ENCODE data around the gene TAOK2. TPM values are rescaled to one million over a fixed set of nuclear protein-coding genes. Genes with fewer than 3 reads are reported as not detected.

TAOK2 gene
- total and polyA plus RNA-seq, 2 of the 13 experiments (the other 11 are each of a cell fraction or from before 2014, with no cell fraction given), result 17.4 to 43.2 TPM

GRCh38 chr16:30000735-30001631, 27.3 kb downstream of the TAOK2 start:
- Histone ChIP-seq H3K4me1 (ENCODE audit: insufficient read depth, low read length) (peaks cover 11% of the 10 kb centered on the region; the same call in 1 of the 2 replicates), H3K27me3 (ENCODE audit: control insufficient read depth in 1 of 2, insufficient read depth in 2 of 2, low read length in 2 of 2) (peaks cover 0 to 5% of the 10 kb centered on the region in 2 experiments; a peak in 1 of 5 replicates), H3K4me2 (ENCODE audit: low read depth, low read length) (no peak overlapping the region), H3K36me3 (replicated peaks in 1 of 2; ENCODE audit: control insufficient read depth in 1 of 2, insufficient read depth in 2 of 2, low read length in 2 of 2) (peaks cover 0 to 3% of the 10 kb centered on the region in 2 experiments; a peak in 1 of 5 replicates), H3K4me3 (replicated peaks in 1 of 3; ENCODE audit: insufficient read depth in 1 of 3, low read depth in 2 of 3, low read length in 3 of 3) (no peak overlapping the region), H3K27ac (ENCODE audit: extremely low read length, insufficient read depth, low read length) (no peak overlapping the region), H2AFZ (ENCODE audit: low read length) (no peak overlapping the region), H4K20me1 (ENCODE audit: insufficient read depth, low read length) (no peaks in the 10 kb centered on the region), H3K9me3 (ENCODE audit: low read length) (no peaks in the 10 kb centered on the region), H3K79me2 (ENCODE audit: insufficient read depth, low read length) (peaks cover 9% of the 10 kb centered on the region), H3K9ac (ENCODE audit: insufficient read depth, low read depth, low read length) (no peak overlapping the region)
- CTCF ChIA-PET (ENCODE audit: low intra/inter-chr PET ratio, low total read pairs), result no interaction called here
- POLR2A ChIA-PET, result no interaction called here
- ATAC-seq (no peak), FAIRE-seq (no peak), DNase-seq (ENCODE audit: low spot score) (no peak)
- intact Hi-C loops (cut with micrococcal nuclease; ENCODE audit: unreplicated experiment), result no loop called here
- in situ Hi-C loops (cut with HindIII; ENCODE audit: extremely low pct_ligation_motif_present, low pct_unique_long_range_greater_than_20kb), result loop anchor here (10.0 kb wide), 1 partner anchor 136 kb away; the partner anchor contains the start of gene CDIPT
- no TSS peak for BruUV-seq (replicated peaks)
- TF ChIP-seq ZNF224 (CRISPR knock-in tag; IDR thresholded peaks at IDR 0.05), result no peak
- TF ChIP-seq AGO2 (optimal IDR thresholded peaks at IDR 0.05; ENCODE audit: low read depth, low read length), result peak; percentile 60
- peak; percentile 76; the same call in 1 of the 2 replicates for TF ChIP-seq PCBP1 (IDR thresholded peaks at IDR 0.05; ENCODE audit: borderline replicate concordance, low read depth, low read length)
- TF ChIP-seq SNAPC2 (CRISPR knock-in tag; IDR thresholded peaks at IDR 0.05), result no peak
- no peak for TF ChIP-seq MBD4 (IDR thresholded peaks at IDR 0.05; ENCODE audit: borderline replicate concordance, low read length)
- no peak for TF ChIP-seq ZNF674 (CRISPR knock-in tag; IDR thresholded peaks at IDR 0.05; ENCODE audit: low read depth)
- TF ChIP-seq THAP8 (CRISPR knock-in tag; IDR thresholded peaks at IDR 0.05; ENCODE audit: borderline replicate concordance), result no peak
- no peak for TF ChIP-seq TAF1 (CRISPR knock-in tag; IDR thresholded peaks at IDR 0.05)
- TF ChIP-seq U2AF2 (IDR thresholded peaks at IDR 0.05; ENCODE audit: low read depth, low read length), result no peak
- TF ChIP-seq ZNF282 (IDR thresholded peaks at IDR 0.05; ENCODE audit: partially characterized antibody), result no peak
- no peak for TF ChIP-seq EEA1 (CRISPR knock-in tag; IDR thresholded peaks at IDR 0.05; ENCODE audit: borderline replicate concordance)
- TF ChIP-seq GMEB2 (CRISPR knock-in tag; IDR thresholded peaks at IDR 0.05; ENCODE audit: low read depth), result no peak
- TF ChIP-seq ZNF44 (CRISPR knock-in tag; IDR thresholded peaks at IDR 0.05), result no peak
- 95% methylated on average over 33 of the region's 33 CpGs for WGBS (ENCODE audit: low lambda C conversion rate)

All from HepG2 (cell line).